DOHH2 (cell line): ENCODE data around the gene TNS4.

Source experiments
- EZH2phosphoT487 ChIP-seq: fragments of 200-600 bp; sonication (generic); IDR thresholded peaks from 2 replicates; pipeline ENCODE4 v1.6.1; 2017; ENCODE audit warnings: borderline replicate concordance, mild to moderate bottlenecking, antibody characterized with exemption, low read length, moderate library complexity, mixed read lengths
- TF ChIP-seq, protein P1 (sequence below): fragments of 200-600 bp; sonication (generic); IDR thresholded peaks from one replicate; pipeline ENCODE4 v1.5.1; 2014; ENCODE audit warnings: antibody characterized with exemption, mild to moderate bottlenecking, low read depth, low read length; ENCODE audit not compliant: poor library complexity, severe bottlenecking

DNA sequence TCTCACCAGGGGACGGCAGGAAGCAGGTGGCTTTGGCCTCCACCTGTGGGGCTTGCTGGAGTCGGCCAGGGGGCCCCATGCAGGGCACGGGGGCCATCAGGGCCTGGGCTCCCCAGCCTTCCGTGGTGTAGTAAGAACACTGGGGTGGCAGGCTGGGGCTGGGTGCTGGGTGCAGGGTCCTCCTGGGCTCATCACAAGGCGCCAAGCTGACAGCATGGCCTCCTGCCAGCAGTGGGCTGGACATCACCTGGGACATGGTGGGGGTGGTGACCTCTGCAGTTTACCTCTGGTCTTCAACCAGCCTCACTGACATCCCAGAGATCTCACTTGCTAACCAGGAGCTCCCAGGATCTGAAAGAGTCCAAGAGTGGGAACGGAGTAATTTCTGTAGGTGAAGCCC lies 5.3 kb downstream of the TNS4 start:
- TF ChIP-seq, protein P1, sequence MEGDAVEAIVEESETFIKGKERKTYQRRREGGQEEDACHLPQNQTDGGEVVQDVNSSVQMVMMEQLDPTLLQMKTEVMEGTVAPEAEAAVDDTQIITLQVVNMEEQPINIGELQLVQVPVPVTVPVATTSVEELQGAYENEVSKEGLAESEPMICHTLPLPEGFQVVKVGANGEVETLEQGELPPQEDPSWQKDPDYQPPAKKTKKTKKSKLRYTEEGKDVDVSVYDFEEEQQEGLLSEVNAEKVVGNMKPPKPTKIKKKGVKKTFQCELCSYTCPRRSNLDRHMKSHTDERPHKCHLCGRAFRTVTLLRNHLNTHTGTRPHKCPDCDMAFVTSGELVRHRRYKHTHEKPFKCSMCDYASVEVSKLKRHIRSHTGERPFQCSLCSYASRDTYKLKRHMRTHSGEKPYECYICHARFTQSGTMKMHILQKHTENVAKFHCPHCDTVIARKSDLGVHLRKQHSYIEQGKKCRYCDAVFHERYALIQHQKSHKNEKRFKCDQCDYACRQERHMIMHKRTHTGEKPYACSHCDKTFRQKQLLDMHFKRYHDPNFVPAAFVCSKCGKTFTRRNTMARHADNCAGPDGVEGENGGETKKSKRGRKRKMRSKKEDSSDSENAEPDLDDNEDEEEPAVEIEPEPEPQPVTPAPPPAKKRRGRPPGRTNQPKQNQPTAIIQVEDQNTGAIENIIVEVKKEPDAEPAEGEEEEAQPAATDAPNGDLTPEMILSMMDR, result no peak
- TF ChIP-seq EZH2phosphoT487, result no peak
